Stimulated activated CD8-positive, alpha-beta memory T cell treated with anti-CD3 and anti-CD28 coated beads, Interleukin-4, amount 100 ng/mL, for 4 hours (primary cell): ENCODE results near the gene TMEM52B.
"Not testable (repeated sequence)": the region's sequence is repeated elsewhere in the genome, so short reads cannot be mapped to it uniquely, and the experiment has no call there.

ENCODE experiments used
- DNase-seq, 2 donors: peaks; one replicate each; pipeline ENCODE4 v3.0.0-alpha.2; 2020; ENCODE audit warnings: low read depth in 2 of 2, low spot score in 1 of 2

TMEM52B gene

GRCh38 chr12:10211101-10211939 is 32.5 kb downstream of the TMEM52B start:
- no peak for DNase-seq

- peak; percentile 57 to 73 for DNase-seq
Measured at GRCh38 chr12:10211940-10212738, 33.3 kb downstream of the TMEM52B start.

GRCh38 chr12:10212739-10213131 is 33.9 kb downstream of the TMEM52B start, which contains the start of gene GABARAPL1:
GABARAPL1 (plus strand) TSS chr12:10212877; CDS start chr12:10213130, 253 bp downstream.
- peak; percentile 52 to 62 for DNase-seq

GRCh38 chr12:10213168-10214135 is 34.6 kb downstream of the TMEM52B start:
- peak; percentile 60 to 80 for DNase-seq

- DNase-seq = no peak
Measured at GRCh38 chr12:10214136-10214894, 35.5 kb downstream of the TMEM52B start.

- no peak for DNase-seq
Measured at GRCh38 chr12:10214895-10215267, 36.0 kb downstream of the TMEM52B start.

GRCh38 chr12:10215436-10215835 is 36.6 kb downstream of the TMEM52B start:
- DNase-seq = no peak

- DNase-seq = not testable (repeated sequence)
Measured at GRCh38 chr12:10215946-10216345, 37.1 kb downstream of the TMEM52B start.

GRCh38 chr12:10218021-10218420 is 39.2 kb downstream of the TMEM52B start:
- DNase-seq = no peak

- no peak for DNase-seq
Measured at GRCh38 chr12:10220398-10221077, 41.7 kb downstream of the TMEM52B start.

GRCh38 chr12:10221846-10222245 is 43.0 kb downstream of the TMEM52B start:
- no peak for DNase-seq

GRCh38 chr12:10223208-10223607 is 44.4 kb downstream of the TMEM52B start:
- no peak for DNase-seq

- DNase-seq = not testable (repeated sequence)
Measured at GRCh38 chr12:10225426-10225825, 46.6 kb downstream of the TMEM52B start.

- no peak for DNase-seq
Measured at GRCh38 chr12:10226086-10226485, 47.3 kb downstream of the TMEM52B start.

GRCh38 chr12:10226731-10227130 is 47.9 kb downstream of the TMEM52B start:
- DNase-seq = no peak

- DNase-seq = no peak
Measured at GRCh38 chr12:10227648-10228047, 48.8 kb downstream of the TMEM52B start.

- no peak for DNase-seq
Measured at GRCh38 chr12:10234562-10234961, 55.7 kb downstream of the TMEM52B start.

- no peak for DNase-seq
Measured at GRCh38 chr12:10235761-10236631, 57.2 kb downstream of the TMEM52B start.

GRCh38 chr12:10236720-10237119 is 57.9 kb downstream of the TMEM52B start:
- no peak for DNase-seq
